Measurements from ENCODE around the gene HPSE2.

The HPSE2 gene

GRCh38 chr10:98411166-98411565 lies 824.5 kb downstream of the HPSE2 start:
- no peak for DNase-seq (ENCODE audit: low read depth)

- DNase-seq (ENCODE audit: low read depth): no peak
Observed at GRCh38 chr10:98410759-98411158, 824.9 kb downstream of the HPSE2 start.

- DNase-seq (ENCODE audit: low read depth): no peak
Observed at GRCh38 chr10:98410135-98410743, 825.4 kb downstream of the HPSE2 start.

- DNase-seq (ENCODE audit: low read depth): no peak
Observed at GRCh38 chr10:98408799-98409198, 826.9 kb downstream of the HPSE2 start.

- DNase-seq (ENCODE audit: low read depth): no peak
Observed at GRCh38 chr10:98407744-98408241, 827.9 kb downstream of the HPSE2 start.
